Uterus (tissue), 2 donors: ENCODE data around the gene LSM14A.

Experiments
- CTCF ChIP-seq, 4 experiments: fragments of 200-600 bp in 2 of 4; fragments of 450-650 bp in 2 of 4; sonication (generic) in 2 of 4; IDR thresholded peaks; one replicate each; pipeline ENCODE4 v1.5.1; 2016 to 2019; ENCODE audit warnings: antibody characterized with exemption in 4 of 4, mild to moderate bottlenecking in 2 of 4, moderate library complexity in 1 of 4
- POLR2A ChIP-seq, 2 donors: fragments of 450-650 bp; IDR thresholded peaks; one replicate each; pipeline ENCODE4 v1.6.1; 2016; ENCODE audit warnings: antibody characterized with exemption in 2 of 2, mild to moderate bottlenecking in 1 of 2, moderate library complexity in 1 of 2

DNA sequence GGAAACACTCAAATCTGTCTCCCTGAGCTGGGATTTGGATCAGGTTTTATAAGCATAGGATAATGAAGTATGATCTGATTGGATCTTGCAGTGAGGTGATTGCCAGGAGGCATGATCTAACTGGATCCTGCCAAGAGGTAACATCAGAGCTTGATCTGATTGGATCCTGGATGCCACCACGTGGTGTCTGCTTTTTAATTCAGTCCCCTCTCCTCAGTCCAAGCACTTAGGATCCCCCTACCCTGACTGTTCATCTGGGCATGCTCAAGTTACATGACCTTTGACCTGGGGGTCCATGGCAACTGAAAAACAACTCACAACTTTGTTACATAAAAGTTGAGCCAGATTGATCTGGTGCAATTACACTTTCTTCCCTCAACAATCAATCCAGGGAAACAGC is 47.5 kb upstream of the LSM14A start:
- no peak for TF ChIP-seq CTCF (IDR thresholded peaks at IDR 0.05)
- TF ChIP-seq POLR2A (IDR thresholded peaks at IDR 0.05), result no peak
